HEK293 (cell line): ENCODE data around the gene CABCOCO1.

Source experiments
- BCL6B ChIP-seq: fragments of 450-650 bp; formaldehyde crosslinking; IDR thresholded peaks from 2 replicates; pipeline ENCODE4 v1.5.1; 2017; ENCODE audit warnings: missing biosample characterization, missing genetic modification characterization
- CTCF ChIP-seq: fragments of 450-650 bp; formaldehyde crosslinking; IDR thresholded peaks from 2 replicates; pipeline ENCODE4 v1.5.1; 2016; ENCODE audit warnings: missing biosample characterization, missing genetic modification characterization
- KLF16 ChIP-seq: fragments of 450-650 bp; formaldehyde crosslinking; IDR thresholded peaks from 2 replicates; pipeline ENCODE4 v1.5.1; 2017; ENCODE audit warnings: missing biosample characterization, missing genetic modification characterization
- KLF9 ChIP-seq: fragments of 450-650 bp; formaldehyde crosslinking; IDR thresholded peaks from 2 replicates; pipeline ENCODE4 v1.5.1; 2016; ENCODE audit warnings: missing biosample characterization, missing genetic modification characterization, low read depth
- TCF7L2 ChIP-seq: IDR thresholded peaks from 2 replicates; pipeline ENCODE4 v1.6.1; 2011; ENCODE audit warnings: low read depth, mild to moderate bottlenecking, inconsistent platforms, low read length, moderate library complexity, borderline replicate concordance
- ZBTB1 ChIP-seq: fragments of 450-650 bp; formaldehyde crosslinking; IDR thresholded peaks from 2 replicates; pipeline ENCODE4 v1.5.1; 2016; ENCODE audit warnings: missing biosample characterization, missing genetic modification characterization
- ZNF513 ChIP-seq: fragments of 450-650 bp; IDR thresholded peaks from 2 replicates; pipeline ENCODE4 v1.5.1; 2018; ENCODE audit warnings: missing biosample characterization, missing genetic modification characterization
- ZNF660 ChIP-seq: fragments of 450-650 bp; IDR thresholded peaks from 2 replicates; pipeline ENCODE4 v1.5.1; 2018; ENCODE audit warnings: missing biosample characterization, mild to moderate bottlenecking, missing genetic modification characterization

GRCh38 chr10:61751599-61751998 lies 88.9 kb downstream of the CABCOCO1 start:
- TF ChIP-seq KLF9 (no peak), ZBTB1 (tag by site-specific recombination) (no peak), TCF7L2 (no peak), CTCF (tag by site-specific recombination) (no peak), ZNF513 (tag by site-specific recombination) (no peak), ZNF660 (no peak), KLF16 (tag by site-specific recombination) (no peak), BCL6B (tag by site-specific recombination) (no peak)
